Kidney (tissue), 22 donors: ENCODE data around the gene CCDC15. TPM values are rescaled to one million over a fixed set of nuclear protein-coding genes. Genes with fewer than 3 reads are reported as not detected.

Source experiments
- DNase-seq, 5 donors: peaks; one replicate each; pipeline ENCODE4 v3.0.0-alpha.2; 2013 to 2020
- FAIRE-seq: peaks from 2 replicates; lab custom pipeline; 2012; peaks lifted over from hg19 to GRCh38; lab: Jason Lieb, UNC
- H3K27ac ChIP-seq, 2 donors: one replicate each; pipeline ENCODE4 v1.7.0; 2013; ENCODE audit warnings: low read depth in 2 of 2, low read length in 2 of 2, inconsistent platforms in 1 of 2
- H3K27me3 ChIP-seq: one replicate; pipeline ENCODE4 v1.7.1; 2013; ENCODE audit warnings: low read length, inconsistent platforms; ENCODE audit not compliant: control insufficient read depth, insufficient read depth
- H3K36me3 ChIP-seq, 3 donors: one replicate each; pipeline versions ENCODE4 v1.7.0 to v1.7.1; 2013; ENCODE audit warnings: low read length in 3 of 3, control low read depth in 1 of 3, inconsistent platforms in 1 of 3; ENCODE audit not compliant: insufficient read depth in 3 of 3, control insufficient read depth in 2 of 3
- H3K4me1 ChIP-seq, 3 donors: one replicate each; pipeline versions ENCODE4 v1.7.0 to v1.7.1; 2013; ENCODE audit warnings: low read length in 3 of 3, inconsistent platforms in 1 of 3, low read depth in 1 of 3; ENCODE audit not compliant: control insufficient read depth in 2 of 3, insufficient read depth in 2 of 3
- H3K4me3 ChIP-seq, 3 donors: one replicate each; pipeline versions ENCODE4 v1.7.0 to v1.8.1; 2013; ENCODE audit warnings: low read length in 3 of 3, control low read depth in 1 of 3, inconsistent platforms in 1 of 3
- H3K9ac ChIP-seq, 3 donors: one replicate each; pipeline versions ENCODE4 v1.7.0 to v1.7.1; 2013; ENCODE audit warnings: low read length in 3 of 3, control low read depth in 1 of 3, inconsistent platforms in 1 of 3
- H3K9me3 ChIP-seq, 3 donors: one replicate each; pipeline versions ENCODE4 v1.7.0 to v1.7.1; 2013; ENCODE audit warnings: low read length in 3 of 3, control low read depth in 1 of 3, inconsistent platforms in 1 of 3; ENCODE audit not compliant: control insufficient read depth in 2 of 3, insufficient read depth in 1 of 3
- intact Hi-C: fragments of 100-400 bp; cut with DNase I; formaldehyde crosslinking; loops from one replicate; pipeline ENCODE4 v1.11.1; 2022
- long read RNA-seq, 10 donors: library from polyadenylated mRNA in 1 of 10; unstranded in 1 of 10; transcript quantifications; one replicate each; pipeline ENCODE4 v2.0.0 and lab custom pipeline, GENCODE V29; 2021 to 2026
- polyA plus RNA-seq: library from polyadenylated mRNA; stranded (reverse); fragments of 350-450 nt; fragmentation: Illumina TruSeq; extraction: RNeasy Lipid Tissue Mini Kit (QIAGEN cat#74804); gene quantifications from one replicate; pipeline ENCODE4 v1.2.3, GENCODE V29; 2014; ENCODE audit warnings: low read depth, low replicate concordance; ENCODE audit not compliant: insufficient read depth
- total RNA-seq: library from RNA; stranded (reverse); fragmentation: NEBNext Ultra II Directional; extraction: Animal tissue kit (Norgen Biotek cat#: 25700); gene quantifications from one replicate; pipeline ENCODE4 v1.2.1, GENCODE V29; 2021
- TF ChIP-seq, protein P1 (sequence below): IDR thresholded peaks from 3 replicates; pipeline ENCODE4 v1.5.1; 2012; ENCODE audit warnings: mild to moderate bottlenecking, moderate library complexity, borderline replicate concordance; ENCODE audit not compliant: insufficient read depth; ENCODE audit errors: extremely low read depth
- donor health status: control.
- donor health status: control.
- donor health status: control.
- donor health status: control.
- donor health status: control.
- donor health status: DM: yes; HTN: yes; CAD: no.
- donor health status: Normal renal cell carcinoma (clear cell type).

The CCDC15 gene, protein sequence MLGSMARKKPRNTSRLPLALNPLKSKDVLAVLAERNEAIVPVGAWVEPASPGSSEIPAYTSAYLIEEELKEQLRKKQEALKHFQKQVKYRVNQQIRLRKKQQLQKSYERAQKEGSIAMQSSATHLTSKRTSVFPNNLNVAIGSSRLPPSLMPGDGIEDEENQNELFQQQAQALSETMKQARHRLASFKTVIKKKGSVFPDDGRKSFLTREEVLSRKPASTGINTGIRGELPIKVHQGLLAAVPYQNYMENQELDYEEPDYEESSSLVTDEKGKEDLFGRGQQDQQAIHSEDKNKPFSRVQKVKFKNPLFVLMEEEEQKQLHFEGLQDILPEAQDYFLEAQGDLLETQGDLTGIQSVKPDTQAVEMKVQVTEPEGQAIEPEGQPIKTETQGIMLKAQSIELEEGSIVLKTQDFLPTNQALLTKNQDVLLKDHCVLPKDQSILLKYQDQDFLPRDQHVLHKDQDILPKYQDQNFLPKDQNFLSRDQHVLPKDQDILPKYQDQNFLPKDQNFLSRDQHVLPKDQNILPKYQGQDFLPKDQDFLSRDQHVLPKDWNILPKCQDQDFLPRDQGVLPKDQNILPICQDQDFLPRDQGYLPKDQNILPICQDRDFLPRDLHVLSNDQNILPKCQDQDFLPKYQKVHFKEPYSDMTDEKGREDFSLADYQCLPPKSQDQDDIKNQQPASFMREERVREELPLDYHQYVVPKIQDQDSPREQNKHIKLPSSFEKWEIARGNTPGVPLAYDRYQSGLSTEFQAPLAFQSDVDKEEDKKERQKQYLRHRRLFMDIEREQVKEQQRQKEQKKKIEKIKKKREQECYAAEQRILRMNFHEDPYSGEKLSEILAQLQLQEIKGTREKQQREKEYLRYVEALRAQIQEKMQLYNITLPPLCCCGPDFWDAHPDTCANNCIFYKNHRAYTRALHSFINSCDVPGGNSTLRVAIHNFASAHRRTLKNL
- total RNA-seq (1.5 TPM), polyA plus RNA-seq (0.22 TPM)
- long read RNA-seq, donor 1, result 0 reads
- long read RNA-seq, donor 2, result 0 reads
- long read RNA-seq, donor 3, result 0 reads
- long read RNA-seq, donor 4, result 0 reads
- long read RNA-seq, donor 5, result 0 reads
- long read RNA-seq, donor 6, result 0 reads
- long read RNA-seq, donor 7, partial matches to known transcripts, result 1 of 1 reads
- long read RNA-seq, donor 7, other reads (novel, unspliced or antisense), result 0 of 1 reads
- long read RNA-seq, donor 8, result 0 reads
- long read RNA-seq, donor 9, result 0 reads
- long read RNA-seq, donor 10, result 0 reads

DNA sequence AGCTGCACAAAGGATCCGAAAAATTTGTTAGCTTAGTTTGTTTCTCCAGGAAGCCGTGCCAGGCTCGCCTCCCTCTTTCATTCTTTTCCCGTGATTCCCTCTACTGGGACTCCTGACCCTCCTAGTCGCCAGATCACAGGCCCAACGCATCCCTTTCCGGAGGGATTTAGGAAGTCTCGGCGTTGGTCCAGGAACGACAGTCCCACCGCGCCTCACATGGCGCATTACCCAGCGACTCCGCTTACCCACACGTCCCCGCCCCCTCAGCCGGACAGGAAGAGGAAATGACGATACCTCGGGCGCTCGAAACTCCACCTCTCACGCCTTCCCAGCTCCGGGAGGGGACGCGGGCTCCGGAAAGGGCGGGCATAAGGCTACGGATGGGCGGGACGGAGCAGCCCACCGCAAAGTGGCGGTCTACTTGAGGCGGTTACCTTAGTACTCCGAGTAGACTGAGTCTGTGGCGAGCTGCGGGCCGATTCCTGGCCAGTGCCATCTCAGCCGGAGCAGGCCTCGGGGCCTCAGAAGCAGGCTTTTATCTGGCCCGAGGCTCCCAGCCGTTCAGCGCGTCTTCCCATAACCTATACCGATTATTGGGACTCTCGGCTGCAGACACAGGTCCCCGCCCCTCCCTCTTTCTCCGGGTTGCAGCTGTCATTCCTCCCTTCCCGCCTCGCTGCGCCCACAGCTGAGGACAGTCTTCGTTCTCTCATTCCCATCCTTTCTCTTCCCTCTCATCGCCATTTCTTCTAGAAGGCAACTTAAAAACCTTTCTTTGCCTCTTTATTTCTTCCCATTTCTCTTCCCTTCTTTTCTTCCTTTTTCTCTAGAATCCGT is at the start of gene CCDC15:
CCDC15 (plus strand) TSS at position 450 of the 837 bp plus-strand sequence. CDS start 531 bp downstream, outside the sequence.
- FAIRE-seq (peak; percentile 94), DNase-seq (peak; percentile 98 to 100 (median 99))
- H3K36me3 ChIP-seq, result no peaks in the 10 kb centered on the region
- TF ChIP-seq, protein P1, sequence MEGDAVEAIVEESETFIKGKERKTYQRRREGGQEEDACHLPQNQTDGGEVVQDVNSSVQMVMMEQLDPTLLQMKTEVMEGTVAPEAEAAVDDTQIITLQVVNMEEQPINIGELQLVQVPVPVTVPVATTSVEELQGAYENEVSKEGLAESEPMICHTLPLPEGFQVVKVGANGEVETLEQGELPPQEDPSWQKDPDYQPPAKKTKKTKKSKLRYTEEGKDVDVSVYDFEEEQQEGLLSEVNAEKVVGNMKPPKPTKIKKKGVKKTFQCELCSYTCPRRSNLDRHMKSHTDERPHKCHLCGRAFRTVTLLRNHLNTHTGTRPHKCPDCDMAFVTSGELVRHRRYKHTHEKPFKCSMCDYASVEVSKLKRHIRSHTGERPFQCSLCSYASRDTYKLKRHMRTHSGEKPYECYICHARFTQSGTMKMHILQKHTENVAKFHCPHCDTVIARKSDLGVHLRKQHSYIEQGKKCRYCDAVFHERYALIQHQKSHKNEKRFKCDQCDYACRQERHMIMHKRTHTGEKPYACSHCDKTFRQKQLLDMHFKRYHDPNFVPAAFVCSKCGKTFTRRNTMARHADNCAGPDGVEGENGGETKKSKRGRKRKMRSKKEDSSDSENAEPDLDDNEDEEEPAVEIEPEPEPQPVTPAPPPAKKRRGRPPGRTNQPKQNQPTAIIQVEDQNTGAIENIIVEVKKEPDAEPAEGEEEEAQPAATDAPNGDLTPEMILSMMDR, result no peak
- intact Hi-C loops, result no loop called here
- peak within 1 kb of the TSS; percentile 64 to 71 for H3K27ac ChIP-seq
- H3K9ac ChIP-seq, result peak within 1 kb of the TSS; percentile 48 to 89 (median 65)
- no peaks in the 10 kb centered on the region for H3K27me3 ChIP-seq
- H3K4me3 ChIP-seq, result peak within 1 kb of the TSS; percentile 79 to 96 (median 88)
- H3K4me1 ChIP-seq, result peaks cover 0 to 6% (median 5%) of the 10 kb centered on the region in 3 donors
- no peaks in the 10 kb centered on the region for H3K9me3 ChIP-seq

DNA sequence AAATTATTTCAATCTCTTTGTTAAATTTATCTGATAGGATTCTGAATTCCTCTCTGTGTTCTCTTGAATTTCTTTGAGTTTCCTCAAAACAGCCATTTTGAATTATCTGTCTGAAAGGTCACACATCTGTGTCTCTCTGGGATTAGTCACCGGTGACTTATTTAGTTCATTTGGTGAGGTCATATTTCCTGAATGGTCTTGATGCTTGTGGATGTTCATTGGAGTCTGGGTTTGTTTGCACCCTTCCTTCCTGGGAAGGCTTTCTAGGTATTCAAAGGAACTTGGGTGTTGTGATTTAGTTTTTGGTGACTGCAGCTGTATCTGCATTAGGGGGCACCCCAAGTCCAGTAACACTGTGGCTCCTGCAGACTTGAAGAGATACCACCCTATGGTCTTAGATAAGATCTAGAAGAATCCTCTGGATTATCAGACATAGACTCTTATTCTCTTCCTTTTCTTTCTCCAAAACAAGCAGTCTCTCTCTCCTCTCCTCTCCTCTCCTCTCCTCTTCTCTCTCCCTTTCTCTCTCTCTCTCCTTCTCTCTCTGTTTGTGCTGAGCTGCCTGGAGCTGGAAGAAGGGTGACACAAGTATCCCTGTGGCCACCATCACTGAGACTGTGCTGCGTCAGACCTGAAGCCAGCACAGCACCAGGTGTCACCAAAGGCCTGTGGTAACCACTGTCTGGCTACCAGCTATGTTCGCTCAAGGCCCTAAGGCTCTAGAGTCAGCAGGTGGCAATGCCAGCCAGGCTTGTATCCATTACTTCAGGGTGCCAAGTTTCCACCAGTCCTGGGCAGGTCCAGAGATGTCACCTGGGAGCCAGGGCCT is 38.2 kb upstream of the CCDC15 start:
- DNase-seq (no peak), FAIRE-seq (no peak)
- intact Hi-C loops, result no loop called here
- no peak overlapping the region for H3K4me3 ChIP-seq
- TF ChIP-seq, protein P1, result no peak
- no peak overlapping the region for H3K27ac ChIP-seq
- H3K9me3 ChIP-seq, result no peaks in the 10 kb centered on the region
- no peaks in the 10 kb centered on the region for H3K36me3 ChIP-seq
- H3K4me1 ChIP-seq, result no peaks in the 10 kb centered on the region
- H3K9ac ChIP-seq, result no peak overlapping the region
- no peaks in the 10 kb centered on the region for H3K27me3 ChIP-seq

DNA sequence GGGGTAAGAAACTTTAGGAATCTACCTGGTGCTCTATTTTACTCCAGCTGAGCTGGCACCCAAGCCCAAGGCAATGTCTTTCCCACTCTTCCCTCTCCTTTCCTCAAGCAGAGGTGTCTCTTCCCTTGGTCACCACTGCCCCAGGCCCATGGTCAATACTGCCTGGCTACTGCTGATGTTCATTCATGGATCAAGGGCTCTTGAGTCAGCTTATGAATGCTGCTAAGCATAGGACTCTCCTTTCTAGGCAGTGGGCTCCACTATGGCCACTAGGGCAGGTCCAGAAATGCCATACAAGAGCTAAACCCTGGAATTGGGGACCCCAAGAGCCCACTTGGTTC is 37.7 kb upstream of the CCDC15 start:
- DNase-seq (no peak), FAIRE-seq (no peak)
- Histone ChIP-seq H3K27ac (no peak overlapping the region), H3K4me3 (no peak overlapping the region), H3K9me3 (no peaks in the 10 kb centered on the region), H3K36me3 (no peaks in the 10 kb centered on the region), H3K4me1 (peaks cover 0 to under 1% (median 0%) of the 10 kb centered on the region in 3 donors), H3K9ac (no peak overlapping the region), H3K27me3 (no peaks in the 10 kb centered on the region)
- intact Hi-C loops, result no loop called here
- TF ChIP-seq, protein P1, result no peak
